Central memory CD8-positive, alpha-beta T cell (primary cell): ENCODE data around the gene PPM1H.
"Not testable (repeated sequence)": the region's sequence is repeated elsewhere in the genome, so short reads cannot be mapped to it uniquely, and the experiment has no call there.

ENCODE experiments used
- ATAC-seq: fragments of 150-1000 bp; cut with Tn5 transposase; replicated peaks from 2 replicates; pipeline ENCODE4 v1.10.0; 2022; ENCODE audit warnings: mild to moderate bottlenecking, moderate FRiP score, moderate number of reproducible peaks; ENCODE audit not compliant: poor library complexity, severe bottlenecking; ENCODE audit errors: extremely low read depth
- DNase-seq, 2 donors: peaks; one replicate each; pipeline ENCODE4 v3.0.0; 2021; ENCODE audit warnings: low spot score in 2 of 2
- H3K27ac Mint-ChIP-seq: one replicate; pipeline ENCODE4 v1.8.0; 2022; ENCODE audit warnings: low read depth, mild to moderate bottlenecking, moderate library complexity, mixed read lengths
- H3K27me3 Mint-ChIP-seq: one replicate; pipeline ENCODE4 v1.8.0; 2022; ENCODE audit warnings: mixed read lengths
- H3K36me3 Mint-ChIP-seq: one replicate; pipeline ENCODE4 v1.8.0; 2022; ENCODE audit warnings: mild to moderate bottlenecking, moderate library complexity, mixed read lengths; ENCODE audit not compliant: insufficient read depth
- H3K4me1 Mint-ChIP-seq: one replicate; pipeline ENCODE4 v1.8.0; 2022; ENCODE audit warnings: mixed read lengths
- H3K4me3 Mint-ChIP-seq: one replicate; pipeline ENCODE4 v1.8.0; 2022; ENCODE audit warnings: mild to moderate bottlenecking, moderate library complexity, mixed read lengths
- H3K9me3 Mint-ChIP-seq: one replicate; pipeline ENCODE4 v1.8.0; 2022; ENCODE audit warnings: mixed read lengths

PPM1H gene

GRCh38 chr12:62664951-62665350 lies 270.0 kb downstream of the PPM1H start:
- H3K27ac Mint-ChIP-seq, H3K4me1 Mint-ChIP-seq, H3K4me3 Mint-ChIP-seq, H3K27me3 Mint-ChIP-seq, DNase-seq, H3K9me3 Mint-ChIP-seq, ATAC-seq, H3K36me3 Mint-ChIP-seq: not testable (repeated sequence)

GRCh38 chr12:62660756-62661155 lies 274.2 kb downstream of the PPM1H start:
- ATAC-seq (no peak), DNase-seq (no peak)
- Mint-ChIP-seq H3K4me1 (no peaks in the 10 kb centered on the region), H3K27ac (no peak overlapping the region), H3K9me3 (no peaks in the 10 kb centered on the region), H3K4me3 (no peak overlapping the region), H3K36me3 (no peaks in the 10 kb centered on the region), H3K27me3 (peaks cover 12% of the 10 kb centered on the region)

GRCh38 chr12:62659453-62660295 lies 275.3 kb downstream of the PPM1H start:
- H3K4me3 Mint-ChIP-seq, result no peak overlapping the region
- peaks cover 22% of the 10 kb centered on the region for H3K27me3 Mint-ChIP-seq
- no peaks in the 10 kb centered on the region for H3K36me3 Mint-ChIP-seq
- DNase-seq (no peak), ATAC-seq (no peak)
- no peaks in the 10 kb centered on the region for H3K9me3 Mint-ChIP-seq
- H3K27ac Mint-ChIP-seq, result no peak overlapping the region
- peaks cover 3% of the 10 kb centered on the region for H3K4me1 Mint-ChIP-seq

- H3K27ac Mint-ChIP-seq, result no peak overlapping the region
- H3K4me3 Mint-ChIP-seq, result no peak overlapping the region
- peaks cover 7% of the 10 kb centered on the region for H3K4me1 Mint-ChIP-seq
These were observed 276.0 kb downstream of the PPM1H start for GRCh38 chr12:62658910-62659309.

GRCh38 chr12:62657363-62657632 lies 277.7 kb downstream of the PPM1H start:
- no peak for DNase-seq

More at GRCh38 chr12:62658910-62659309, 276.0 kb downstream of the PPM1H start:
- no peaks in the 10 kb centered on the region for H3K9me3 Mint-ChIP-seq
- no peak for DNase-seq
- peaks cover 22% of the 10 kb centered on the region for H3K27me3 Mint-ChIP-seq
- ATAC-seq, result no peak
- H3K36me3 Mint-ChIP-seq, result peaks cover 1% of the 10 kb centered on the region

GRCh38 chr12:62656591-62657362 lies 278.2 kb downstream of the PPM1H start:
- DNase-seq, result no peak
- ATAC-seq, result no peak
- H3K27me3 Mint-ChIP-seq, result peaks cover 22% of the 10 kb centered on the region
- H3K36me3 Mint-ChIP-seq, result peaks cover 1% of the 10 kb centered on the region
- H3K4me1 Mint-ChIP-seq, result peaks cover 7% of the 10 kb centered on the region
- no peak overlapping the region for H3K4me3 Mint-ChIP-seq
- H3K27ac Mint-ChIP-seq, result no peak overlapping the region
- no peaks in the 10 kb centered on the region for H3K9me3 Mint-ChIP-seq

More at GRCh38 chr12:62657363-62657632, 277.7 kb downstream of the PPM1H start:
- Mint-ChIP-seq H3K9me3 (no peaks in the 10 kb centered on the region), H3K36me3 (peaks cover 1% of the 10 kb centered on the region), H3K4me1 (peaks cover 7% of the 10 kb centered on the region), H3K4me3 (no peak overlapping the region), H3K27ac (no peak overlapping the region), H3K27me3 (peaks cover 22% of the 10 kb centered on the region)
- ATAC-seq, result no peak

- Mint-ChIP-seq H3K4me3 (no peak overlapping the region), H3K27ac (no peak overlapping the region), H3K9me3 (no peaks in the 10 kb centered on the region), H3K4me1 (peaks cover 7% of the 10 kb centered on the region), H3K36me3 (peaks cover 1% of the 10 kb centered on the region), H3K27me3 (peaks cover 22% of the 10 kb centered on the region)
- no peak for DNase-seq
- ATAC-seq, result no peak
These were observed 279.2 kb downstream of the PPM1H start for GRCh38 chr12:62655666-62656151.

- Mint-ChIP-seq H3K4me3 (no peak overlapping the region), H3K36me3 (peaks cover 1% of the 10 kb centered on the region), H3K27me3 (peaks cover 22% of the 10 kb centered on the region), H3K27ac (no peak overlapping the region), H3K9me3 (no peaks in the 10 kb centered on the region), H3K4me1 (peaks cover 7% of the 10 kb centered on the region)
- no peak for ATAC-seq
- no peak for DNase-seq
These were observed 280.4 kb downstream of the PPM1H start for GRCh38 chr12:62654326-62655241.

GRCh38 chr12:62653740-62654139 lies 281.2 kb downstream of the PPM1H start:
- no peak for DNase-seq
- H3K4me1 Mint-ChIP-seq, result peaks cover 7% of the 10 kb centered on the region
- no peak overlapping the region for H3K4me3 Mint-ChIP-seq
- no peak overlapping the region for H3K27ac Mint-ChIP-seq
- no peaks in the 10 kb centered on the region for H3K9me3 Mint-ChIP-seq
- ATAC-seq, result no peak
- H3K36me3 Mint-ChIP-seq, result peaks cover 1% of the 10 kb centered on the region
- peaks cover 22% of the 10 kb centered on the region for H3K27me3 Mint-ChIP-seq

GRCh38 chr12:62653304-62653703 lies 281.6 kb downstream of the PPM1H start:
- no peak overlapping the region for H3K27ac Mint-ChIP-seq
- ATAC-seq, result no peak
- peaks cover 22% of the 10 kb centered on the region for H3K27me3 Mint-ChIP-seq
- no peak overlapping the region for H3K4me3 Mint-ChIP-seq
- peaks cover 7% of the 10 kb centered on the region for H3K4me1 Mint-ChIP-seq
- no peaks in the 10 kb centered on the region for H3K9me3 Mint-ChIP-seq
- no peak for DNase-seq
- H3K36me3 Mint-ChIP-seq, result peaks cover 1% of the 10 kb centered on the region

- ATAC-seq, result no peak
- Mint-ChIP-seq H3K4me1 (peaks cover 7% of the 10 kb centered on the region), H3K4me3 (no peak overlapping the region), H3K36me3 (peaks cover 1% of the 10 kb centered on the region), H3K27me3 (peaks cover 13% of the 10 kb centered on the region), H3K9me3 (no peaks in the 10 kb centered on the region), H3K27ac (no peak overlapping the region)
- DNase-seq, result no peak
These were observed 283.8 kb downstream of the PPM1H start for GRCh38 chr12:62651138-62651537.

- DNase-seq (no peak), ATAC-seq (no peak)
- Mint-ChIP-seq H3K36me3 (peaks cover under 1% of the 10 kb centered on the region), H3K27ac (no peak overlapping the region), H3K27me3 (no peaks in the 10 kb centered on the region), H3K4me3 (no peak overlapping the region), H3K4me1 (peaks cover 4% of the 10 kb centered on the region), H3K9me3 (no peaks in the 10 kb centered on the region)
These were observed 285.4 kb downstream of the PPM1H start for GRCh38 chr12:62649412-62650138.
